Measurements from ENCODE around the gene SHB. TPM values are rescaled to one million over a fixed set of nuclear protein-coding genes. Genes with fewer than 3 reads are reported as not detected.

SHB gene
- total RNA-seq, 1 experiment from 2014 or later: 12.2 TPM

- Mint-ChIP-seq H3K4me1 (no peaks in the 10 kb centered on the region), H3K4me3 (no peak overlapping the region), H3K27ac (no peak overlapping the region), H3K9me3 (no peaks in the 10 kb centered on the region), H3K27me3 (ENCODE audit: low read depth) (no peaks in the 10 kb centered on the region), H3K36me3 (no peaks in the 10 kb centered on the region)
- CTCF ChIA-PET: interaction anchor here (0.6 kb wide), 1 partner anchor 1338 kb away, joined by 5 read pairs; no protein-coding TSS in a partner anchor
- DNase-seq (ENCODE audit: low spot score) (no peak), ATAC-seq (no peak)
- POLR2A ChIA-PET: interaction anchor here (1.3 kb wide), 1 partner anchor 11 kb away, joined by 3 read pairs; no protein-coding TSS in a partner anchor
- no peak for TF ChIP-seq SOX15 (CRISPR knock-in tag; IDR thresholded peaks at IDR 0.05)
- TF ChIP-seq E2F4 (CRISPR knock-in tag; IDR thresholded peaks at IDR 0.05; ENCODE audit: borderline replicate concordance, low read depth): no peak
- TF ChIP-seq PRDM15 (CRISPR knock-in tag; IDR thresholded peaks at IDR 0.05): no peak
- no peak for TF ChIP-seq NR3C1 (CRISPR knock-in tag; conservative IDR thresholded peaks at IDR 0.05; ENCODE audit: low read depth)
- TF ChIP-seq RORB (CRISPR knock-in tag; IDR thresholded peaks at IDR 0.05): no peak
- TF ChIP-seq IRF2 (CRISPR knock-in tag; IDR thresholded peaks at IDR 0.05; ENCODE audit: borderline replicate concordance, low read depth): no peak
- no peak for TF ChIP-seq JUN (CRISPR knock-in tag; IDR thresholded peaks at IDR 0.05)
- no peak for TF ChIP-seq KAT7 (CRISPR knock-in tag; IDR thresholded peaks at IDR 0.05; ENCODE audit: borderline replicate concordance)
- no peak for TF ChIP-seq SMAD3 (CRISPR knock-in tag; IDR thresholded peaks at IDR 0.05; ENCODE audit: borderline replicate concordance)
- TF ChIP-seq ETV6 (CRISPR knock-in tag; IDR thresholded peaks at IDR 0.05): no peak
Measured at GRCh38 chr9:37979844-37980243, 89.2 kb downstream of the SHB start.

- ChIA-PET CTCF (interaction anchor here (1.2 kb wide), 1 partner anchor 65 kb away, joined by 4 read pairs; no protein-coding TSS in a partner anchor), POLR2A (interaction anchor here (1.3 kb wide), 1 partner anchor 10 kb away, joined by 3 read pairs; no protein-coding TSS in a partner anchor)
- Mint-ChIP-seq H3K27ac (no peak overlapping the region), H3K4me1 (no peaks in the 10 kb centered on the region), H3K27me3 (ENCODE audit: low read depth) (no peaks in the 10 kb centered on the region), H3K4me3 (no peak overlapping the region), H3K9me3 (no peaks in the 10 kb centered on the region), H3K36me3 (no peaks in the 10 kb centered on the region)
- DNase-seq (ENCODE audit: low spot score) (no peak), ATAC-seq (no peak)
- TF ChIP-seq ZNF396 (CRISPR knock-in tag; IDR thresholded peaks at IDR 0.05; ENCODE audit: borderline replicate concordance) (no peak), E2F4 (CRISPR knock-in tag; IDR thresholded peaks at IDR 0.05; ENCODE audit: borderline replicate concordance, low read depth) (no peak), ZNF138 (CRISPR knock-in tag; conservative IDR thresholded peaks at IDR 0.05) (no peak), HMGXB4 (CRISPR knock-in tag; IDR thresholded peaks at IDR 0.05) (no peak), ELF4 (CRISPR knock-in tag; IDR thresholded peaks at IDR 0.05; ENCODE audit: low read depth) (no peak), JUN (CRISPR knock-in tag; IDR thresholded peaks at IDR 0.05) (no peak), IRF2 (CRISPR knock-in tag; IDR thresholded peaks at IDR 0.05; ENCODE audit: borderline replicate concordance, low read depth) (no peak), CTCF (IDR thresholded peaks at IDR 0.05) (no peak), ZNF512 (CRISPR knock-in tag; IDR thresholded peaks at IDR 0.05; ENCODE audit: borderline replicate concordance) (no peak)
- TF ChIP-seq, protein P1, sequence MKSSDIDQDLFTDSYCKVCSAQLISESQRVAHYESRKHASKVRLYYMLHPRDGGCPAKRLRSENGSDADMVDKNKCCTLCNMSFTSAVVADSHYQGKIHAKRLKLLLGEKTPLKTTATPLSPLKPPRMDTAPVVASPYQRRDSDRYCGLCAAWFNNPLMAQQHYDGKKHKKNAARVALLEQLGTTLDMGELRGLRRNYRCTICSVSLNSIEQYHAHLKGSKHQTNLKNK (CRISPR knock-in tag; IDR thresholded peaks at IDR 0.05): no peak
- TF ChIP-seq, protein P2, sequence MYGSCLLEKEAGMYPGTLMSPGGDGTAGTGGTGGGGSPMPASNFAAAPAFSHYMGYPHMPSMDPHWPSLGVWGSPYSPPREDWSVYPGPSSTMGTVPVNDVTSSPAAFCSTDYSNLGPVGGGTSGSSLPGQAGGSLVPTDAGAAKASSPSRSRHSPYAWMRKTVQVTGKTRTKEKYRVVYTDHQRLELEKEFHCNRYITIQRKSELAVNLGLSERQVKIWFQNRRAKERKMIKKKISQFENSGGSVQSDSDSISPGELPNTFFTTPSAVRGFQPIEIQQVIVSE (CRISPR knock-in tag; IDR thresholded peaks at IDR 0.05; ENCODE audit: borderline replicate concordance): no peak
- TF ChIP-seq, protein P3, sequence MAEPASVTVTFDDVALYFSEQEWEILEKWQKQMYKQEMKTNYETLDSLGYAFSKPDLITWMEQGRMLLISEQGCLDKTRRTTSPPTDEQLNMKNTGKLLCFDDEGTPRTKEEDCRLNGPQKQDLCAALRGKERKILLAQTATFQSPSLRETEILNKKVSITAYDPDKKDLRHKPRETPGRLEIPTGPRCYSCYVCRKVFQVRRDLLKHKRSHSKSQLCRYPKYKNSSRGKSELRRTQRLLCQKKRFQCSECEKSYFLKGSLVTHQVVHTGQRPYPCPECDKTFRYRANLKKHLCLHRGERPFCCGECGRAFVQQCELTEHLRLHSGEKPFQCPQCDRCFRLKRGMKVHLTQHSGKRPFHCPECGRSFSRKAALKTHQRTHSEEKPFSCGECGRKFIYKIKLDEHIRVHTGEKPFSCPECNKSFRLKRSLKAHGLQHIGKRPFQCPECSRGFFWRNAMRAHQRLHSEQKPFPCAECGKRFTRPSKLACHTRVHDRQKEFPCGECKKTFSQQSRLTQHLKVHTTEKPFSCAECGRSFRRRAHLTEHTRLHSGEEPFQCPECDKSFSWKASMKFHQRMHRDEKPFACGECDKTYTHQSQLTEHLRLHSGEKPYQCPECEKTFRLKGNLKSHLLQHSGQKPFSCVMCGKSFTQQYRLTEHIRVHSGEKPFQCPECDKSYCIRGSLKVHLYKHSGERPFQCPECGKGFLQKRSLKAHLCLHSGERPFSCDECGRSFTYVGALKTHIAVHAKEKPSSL (CRISPR knock-in tag; conservative IDR thresholded peaks at IDR 0.05): no peak
Measured at GRCh38 chr9:37978983-37979382, 90.0 kb downstream of the SHB start.

All from WTC11 (cell line).